Measurements from ENCODE around the gene INPP5D.

Gene INPP5D

DNA sequence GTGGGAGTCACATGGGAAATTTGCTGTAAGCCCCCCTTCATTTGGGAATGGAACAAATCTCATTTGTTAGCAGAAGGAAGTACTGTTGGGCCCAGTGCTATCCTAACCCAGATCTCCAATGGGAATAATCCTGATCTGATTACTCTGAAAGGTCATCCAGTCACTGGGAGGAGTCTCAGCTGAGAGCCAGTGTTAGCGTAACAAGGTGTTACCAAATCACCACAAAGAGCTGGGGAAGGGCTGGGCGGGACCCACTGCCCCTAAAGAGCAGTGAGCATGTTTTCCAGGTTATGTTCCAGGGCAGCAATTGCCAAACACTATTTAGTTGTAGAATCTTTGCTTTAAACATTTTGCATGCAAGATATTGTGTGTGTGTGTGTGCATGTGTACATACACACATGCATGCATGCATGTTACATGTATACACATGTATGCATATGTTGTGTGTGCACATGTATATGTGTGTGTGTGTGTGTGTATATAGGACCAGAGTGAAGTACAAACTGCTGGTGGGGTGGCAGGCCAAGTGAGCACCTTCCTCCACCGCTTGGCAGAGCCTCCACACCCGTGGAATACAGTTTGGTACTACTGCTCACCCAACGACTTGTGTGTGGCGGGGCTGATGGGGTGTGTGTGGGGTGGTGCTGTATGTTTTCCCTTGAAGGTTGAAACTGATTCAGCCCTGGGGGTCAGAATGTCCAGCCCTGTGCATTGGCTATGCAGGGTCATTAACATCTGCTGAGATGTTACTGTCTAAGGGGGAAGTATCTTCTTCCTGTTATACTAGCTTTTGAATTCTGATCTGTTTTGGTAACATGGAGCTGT lies 15.2 kb downstream of the INPP5D start:
- no peak for DNase-seq (ENCODE audit: low read depth in 1 of 2, low spot score in 1 of 2)

DNA sequence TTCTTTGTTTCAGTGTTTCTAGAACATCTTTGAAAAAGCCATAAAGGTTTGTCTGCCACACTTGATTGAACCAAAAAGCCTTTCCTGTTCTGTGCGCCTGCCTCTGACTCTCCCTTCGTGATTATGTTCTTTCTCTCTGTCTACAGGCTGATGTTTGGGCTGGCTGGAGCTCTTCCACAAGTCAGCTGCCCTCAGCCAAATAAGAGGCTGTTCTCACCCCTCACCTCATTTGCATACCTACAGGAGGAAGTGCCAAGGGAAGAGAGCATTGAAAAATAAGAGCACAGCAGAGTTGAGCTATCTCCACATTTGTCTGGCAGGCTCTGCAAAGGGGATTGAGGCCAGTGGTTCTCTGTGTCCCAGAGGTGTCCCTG lies 15.8 kb downstream of the INPP5D start:
- DNase-seq (ENCODE audit: low read depth in 1 of 2, low spot score in 1 of 2): no peak

DNA sequence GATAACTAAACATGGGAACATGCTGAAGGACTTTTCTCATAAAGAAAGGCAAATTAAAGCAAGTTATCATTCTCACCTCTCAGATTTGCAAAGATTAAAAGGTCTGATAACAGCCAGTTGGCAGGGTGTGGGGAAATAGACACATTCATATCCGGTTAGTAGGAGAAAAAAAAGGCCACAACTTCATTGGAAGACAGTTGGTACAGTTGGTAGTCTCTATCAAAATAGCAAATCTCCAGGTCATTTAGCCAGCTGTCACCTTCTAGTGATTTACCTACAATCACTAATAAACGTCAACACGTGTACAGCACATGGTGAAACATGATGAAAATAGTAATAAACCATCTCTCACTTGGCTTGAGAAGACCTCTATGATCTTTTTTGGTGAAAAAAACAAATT lies 16.6 kb downstream of the INPP5D start:
- DNase-seq (ENCODE audit: low read depth in 1 of 2, low spot score in 1 of 2): no peak

DNA sequence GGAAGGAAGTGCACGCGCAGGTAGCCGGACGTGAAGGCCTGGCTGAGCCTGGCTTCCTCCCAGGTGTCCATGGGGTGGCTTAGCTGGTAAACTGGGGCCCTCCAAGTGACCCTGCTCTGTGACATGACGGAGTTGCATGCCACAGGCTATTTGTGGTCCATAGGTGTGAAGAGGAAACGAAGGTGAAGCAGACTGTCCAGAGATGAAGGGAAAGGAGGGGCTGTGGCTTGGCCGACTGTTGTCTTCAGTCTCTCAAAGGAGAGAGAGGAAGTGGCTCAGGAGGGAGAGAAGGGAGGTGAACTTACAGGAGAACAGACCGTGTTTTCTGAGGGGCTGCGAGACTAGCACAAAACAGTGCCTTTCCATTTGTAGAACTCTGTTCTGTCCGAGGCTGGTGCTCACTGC lies 19.3 kb downstream of the INPP5D start:
- no peak for DNase-seq (ENCODE audit: low read depth in 1 of 2, low spot score in 1 of 2)

DNA sequence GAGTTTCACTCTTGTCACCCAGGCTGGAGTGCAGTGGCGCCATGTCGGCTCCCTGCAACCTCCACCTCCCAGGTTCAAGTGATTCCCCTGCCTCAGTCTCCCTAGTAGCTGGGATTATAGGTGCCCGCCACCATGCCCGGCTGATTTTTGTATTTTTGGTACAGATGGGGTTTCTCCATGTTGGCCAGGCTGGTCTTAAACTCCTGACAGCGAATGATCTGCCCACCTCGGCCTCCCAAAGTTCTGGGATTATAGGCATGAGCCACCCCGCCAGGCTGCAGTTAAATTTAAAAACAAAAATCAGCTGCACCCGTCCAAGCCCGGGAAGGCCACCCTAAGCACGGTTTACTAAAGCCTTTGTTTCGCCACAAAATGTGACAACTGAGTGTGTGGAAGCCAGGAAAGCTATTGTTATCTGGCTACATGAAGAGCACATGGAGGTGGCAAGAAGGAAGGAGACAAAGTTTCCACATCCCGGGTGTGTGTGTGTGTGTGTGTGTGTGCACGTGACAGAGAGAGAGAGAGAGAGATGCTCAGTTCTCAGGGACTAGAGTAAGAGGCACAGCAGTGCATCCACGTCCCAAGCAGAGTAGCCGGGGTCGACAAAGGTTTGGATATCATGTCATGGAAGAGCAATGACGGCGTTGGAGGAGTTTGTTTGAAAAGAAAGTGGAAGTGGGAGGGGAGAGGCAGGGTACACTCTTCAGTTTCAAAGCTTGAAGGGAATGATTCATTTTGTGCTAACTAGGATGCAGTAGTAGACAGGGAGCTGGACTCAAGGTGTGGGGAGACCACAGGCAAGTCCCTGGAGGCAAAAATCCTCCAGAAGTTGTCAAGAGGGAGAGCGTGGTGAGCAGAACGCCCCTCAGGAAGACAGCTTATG lies 20.1 kb downstream of the INPP5D start:
- no peak for DNase-seq (ENCODE audit: low read depth in 1 of 2, low spot score in 1 of 2)

DNA sequence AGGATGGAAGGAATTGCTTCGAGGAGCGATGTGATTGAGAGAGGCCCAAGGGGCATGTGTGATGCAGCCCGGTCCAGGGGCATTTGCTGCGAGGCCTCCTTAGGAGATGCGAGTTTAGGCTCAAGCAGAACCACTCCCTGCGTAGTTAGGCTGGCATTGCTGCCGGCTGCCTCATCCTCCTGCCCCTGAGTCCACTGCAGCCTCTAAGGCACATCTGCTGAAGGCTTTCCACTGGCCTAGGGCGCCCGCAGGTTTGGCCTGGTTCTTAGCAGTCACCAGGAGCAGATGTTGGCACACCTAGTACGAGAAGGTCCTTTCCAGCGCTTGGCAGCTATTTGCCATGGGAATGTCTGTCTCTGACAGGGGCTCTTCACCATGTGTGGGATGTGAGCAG lies 20.7 kb downstream of the INPP5D start:
- DNase-seq (ENCODE audit: low read depth in 1 of 2, low spot score in 1 of 2): no peak

DNA sequence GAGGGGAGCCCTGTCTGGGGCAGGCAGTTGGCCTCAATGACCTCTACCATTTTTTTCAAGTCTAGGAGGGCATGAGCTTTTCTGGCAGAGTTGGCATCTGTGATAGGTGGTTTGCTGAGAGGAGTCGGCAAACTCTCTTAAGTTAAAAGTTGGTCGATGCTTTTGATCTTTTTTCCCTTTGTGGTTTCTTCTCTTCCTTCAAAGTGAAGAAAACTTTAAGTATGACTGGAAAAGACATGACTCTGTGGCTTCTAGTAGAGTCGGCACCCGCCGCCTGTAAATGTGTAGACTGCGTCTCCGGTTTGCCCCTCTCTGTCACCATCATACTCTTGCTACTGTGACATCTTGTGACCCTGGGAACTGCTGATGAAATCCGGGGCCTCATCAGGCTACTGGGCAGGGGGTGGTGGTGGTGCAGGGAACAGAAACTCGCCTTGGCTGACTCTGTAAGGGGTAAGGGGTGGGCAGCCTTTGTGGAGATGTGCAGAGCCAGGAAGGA lies 21.1 kb downstream of the INPP5D start:
- DNase-seq (ENCODE audit: low read depth in 1 of 2, low spot score in 1 of 2): no peak

DNA sequence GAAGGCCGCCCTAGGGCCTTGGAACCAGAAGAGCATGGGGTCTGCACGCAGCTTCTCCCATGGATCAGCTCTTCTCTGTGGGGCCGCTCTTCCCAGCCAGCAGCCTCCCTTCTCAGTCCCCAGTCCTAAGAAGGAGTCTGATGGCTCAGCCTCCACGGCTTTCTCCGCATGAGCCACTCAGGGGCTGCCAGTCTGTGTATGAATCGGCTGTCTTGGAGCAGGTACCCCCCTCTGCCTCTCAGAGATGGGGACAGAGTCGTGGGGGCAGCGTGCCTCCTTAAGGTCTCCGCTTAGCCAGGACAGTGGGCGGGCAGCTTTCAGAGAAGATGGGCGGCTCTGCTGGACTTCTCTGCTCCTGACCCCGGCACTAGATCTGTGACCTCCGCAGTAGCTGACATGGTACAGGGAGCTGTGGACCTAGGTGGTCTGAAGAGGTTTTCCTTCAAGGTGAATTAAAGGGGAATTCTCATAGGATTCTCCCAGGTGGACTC lies 21.6 kb downstream of the INPP5D start:
- DNase-seq (ENCODE audit: low read depth in 1 of 2, low spot score in 1 of 2): no peak

DNA sequence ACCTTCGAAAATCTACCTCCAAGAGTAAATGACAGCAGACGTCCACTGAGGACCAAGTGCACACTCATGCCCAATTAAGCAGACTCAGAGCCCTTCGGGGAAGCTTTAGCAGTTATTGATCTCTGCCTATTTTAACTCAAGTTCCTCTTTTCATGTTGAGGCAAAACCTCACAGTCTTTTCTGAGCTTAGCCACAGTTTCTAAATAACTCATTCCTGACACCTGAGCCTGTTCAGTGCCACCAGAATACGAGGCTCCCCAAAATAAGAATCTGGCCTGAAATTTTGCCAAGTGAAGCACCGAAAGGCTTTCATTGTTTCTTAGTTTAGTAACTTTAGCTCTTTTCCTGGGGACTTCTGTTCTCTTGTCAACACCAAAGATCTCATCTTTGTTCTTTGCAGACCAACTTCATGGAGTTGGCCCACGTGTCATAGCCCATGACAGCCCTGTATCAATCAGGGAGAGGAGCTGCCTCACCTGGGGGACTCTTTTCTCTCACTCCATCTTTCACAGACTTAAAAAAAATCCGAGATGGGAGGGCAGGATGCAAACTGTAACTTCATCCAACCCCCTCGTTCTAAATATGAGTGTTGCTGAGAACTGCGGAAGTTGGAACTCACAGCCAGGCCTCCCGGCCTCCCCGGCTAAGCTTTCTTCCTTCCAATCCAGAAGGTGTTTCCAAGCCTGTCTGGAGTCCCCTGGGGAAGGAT lies 22.2 kb downstream of the INPP5D start:
- no peak for DNase-seq (ENCODE audit: low read depth in 1 of 2, low spot score in 1 of 2)

DNA sequence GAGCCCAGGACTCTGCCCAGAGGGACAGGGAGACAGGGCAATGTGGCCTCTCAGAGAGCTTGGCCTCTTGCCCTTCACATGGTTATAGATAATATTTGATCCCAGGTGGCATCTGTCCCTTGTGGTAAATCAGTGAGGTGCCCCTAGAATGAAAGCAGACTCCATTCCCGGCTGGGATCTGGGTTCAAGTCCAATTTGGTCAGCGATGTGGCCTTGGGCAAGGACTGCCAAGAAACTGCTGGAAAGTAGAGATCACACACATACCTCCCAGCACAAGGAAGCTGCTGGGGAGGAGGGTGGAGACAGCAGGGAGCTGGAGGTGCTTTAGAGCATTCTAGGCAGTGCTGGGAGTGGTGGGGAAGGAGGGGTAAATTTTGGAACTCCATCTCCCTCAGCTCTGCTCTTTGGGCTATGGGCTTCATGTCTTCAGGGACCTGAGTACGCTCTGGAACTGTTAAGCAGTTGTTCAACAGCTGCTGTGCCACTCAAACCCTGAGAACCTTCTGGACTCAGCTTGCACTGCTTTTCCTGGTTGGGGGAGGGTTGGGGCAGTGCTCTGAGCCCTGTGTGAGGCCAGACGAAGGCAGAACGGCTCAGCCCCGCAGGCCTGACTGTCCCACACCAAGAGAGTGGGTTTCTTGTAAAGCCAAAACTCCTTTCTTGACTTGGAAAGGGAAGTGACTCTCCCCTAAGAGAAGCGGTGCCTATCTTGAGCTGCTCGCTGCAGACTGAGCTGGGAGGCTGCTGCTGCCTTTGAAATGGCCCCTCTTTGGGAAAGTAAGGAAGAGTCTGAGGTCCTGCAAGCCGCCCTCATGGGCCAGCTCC lies 23.0 kb downstream of the INPP5D start:
- no peak for DNase-seq (ENCODE audit: low read depth in 1 of 2, low spot score in 1 of 2)

DNA sequence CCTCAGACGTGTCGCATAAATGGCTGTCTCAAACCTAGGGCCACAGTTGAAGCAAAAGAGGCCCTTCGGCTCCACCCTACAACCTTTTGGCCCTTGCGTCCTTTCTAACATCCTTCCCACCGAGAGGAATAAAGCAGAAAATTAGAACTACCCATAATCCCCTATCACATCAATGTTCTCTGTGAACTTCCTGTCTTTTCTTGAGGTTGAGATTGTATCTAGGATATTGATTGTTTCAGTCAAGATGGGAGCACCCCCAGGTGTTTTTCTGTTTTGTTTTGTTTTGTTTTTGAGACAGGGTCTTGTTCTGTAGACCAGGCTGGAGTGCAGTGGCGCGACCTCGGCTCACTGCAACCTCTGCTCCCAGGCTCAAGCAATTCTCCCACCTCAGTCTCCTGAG lies 23.6 kb downstream of the INPP5D start:
- no peak for DNase-seq (ENCODE audit: low read depth in 1 of 2, low spot score in 1 of 2)

DNA sequence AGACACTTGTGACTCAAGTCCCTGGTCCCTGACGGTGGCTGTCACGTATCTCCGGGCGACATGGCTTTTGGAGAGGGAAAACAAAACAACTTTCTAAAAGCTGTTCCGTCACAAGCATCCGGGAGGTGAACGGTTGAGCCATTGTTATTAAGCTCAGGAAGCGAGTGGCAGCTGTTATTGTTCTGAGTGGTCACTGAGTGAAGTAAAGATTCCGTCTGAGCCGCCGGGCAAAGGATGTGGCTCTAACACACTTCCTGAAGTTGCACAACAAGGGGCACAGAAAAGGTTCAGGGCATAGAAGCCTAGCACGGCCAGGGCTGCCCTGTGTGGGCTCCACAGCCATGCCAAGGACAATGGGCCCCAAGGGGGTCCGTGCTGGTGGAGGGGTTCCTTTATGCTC lies 24.3 kb downstream of the INPP5D start:
- DNase-seq (ENCODE audit: low read depth in 1 of 2, low spot score in 1 of 2): no peak

DNA sequence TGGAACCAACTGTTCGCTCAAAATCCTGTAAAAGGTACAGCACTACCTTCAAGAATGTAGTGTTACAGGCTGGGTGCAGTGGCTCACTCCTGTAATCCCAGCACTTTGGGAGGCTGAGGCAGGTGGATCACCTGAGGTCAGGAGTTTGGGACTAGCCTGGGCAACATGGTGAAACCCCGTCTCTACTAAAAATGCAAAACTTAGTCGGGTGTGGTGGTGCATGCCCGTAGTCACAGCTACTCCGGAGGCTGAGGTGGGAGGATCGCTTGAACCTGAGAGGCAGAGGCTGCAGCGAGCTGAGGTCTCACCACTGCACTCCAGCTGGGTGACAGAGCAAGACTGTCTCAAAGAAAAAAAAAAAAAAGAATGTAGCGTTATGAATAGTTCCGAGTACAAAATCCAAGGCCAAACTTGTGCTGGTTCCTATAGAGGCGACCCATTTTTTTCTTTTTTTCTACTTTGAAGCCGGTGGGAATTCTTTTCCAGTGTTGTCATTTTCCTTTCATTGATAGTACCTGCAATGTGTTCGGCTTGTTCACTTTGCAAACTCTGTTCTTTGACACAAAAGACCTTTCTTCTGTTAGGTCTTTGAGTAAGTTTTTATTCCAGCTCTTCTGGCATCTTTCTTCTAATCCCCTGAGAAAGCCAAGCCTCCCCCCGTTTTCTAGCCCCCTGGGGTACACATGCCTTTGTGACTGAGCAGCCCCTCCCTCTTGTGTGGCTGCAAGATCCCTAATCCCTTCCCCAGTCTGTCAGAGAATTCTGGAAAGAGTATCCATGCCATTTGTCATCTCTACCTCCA lies 25.1 kb downstream of the INPP5D start:
- DNase-seq (ENCODE audit: low read depth in 1 of 2, low spot score in 1 of 2): no peak

DNA sequence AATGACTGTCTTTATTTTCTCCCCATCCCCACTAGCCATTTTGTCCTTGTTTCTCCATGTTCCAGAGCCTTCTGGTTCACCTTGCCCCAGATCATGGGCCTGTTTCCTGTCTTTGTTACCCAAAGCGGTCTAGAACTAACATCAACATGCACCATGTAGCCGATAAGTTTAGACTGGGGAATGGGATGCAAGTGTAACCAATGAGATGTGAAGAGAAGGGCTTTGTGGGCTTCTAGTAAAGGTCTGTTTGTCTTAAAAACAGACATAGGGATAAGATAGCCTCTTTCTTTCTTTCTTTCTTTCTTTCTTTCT lies 25.7 kb downstream of the INPP5D start:
- no peak for DNase-seq (ENCODE audit: low read depth in 1 of 2, low spot score in 1 of 2)

DNA sequence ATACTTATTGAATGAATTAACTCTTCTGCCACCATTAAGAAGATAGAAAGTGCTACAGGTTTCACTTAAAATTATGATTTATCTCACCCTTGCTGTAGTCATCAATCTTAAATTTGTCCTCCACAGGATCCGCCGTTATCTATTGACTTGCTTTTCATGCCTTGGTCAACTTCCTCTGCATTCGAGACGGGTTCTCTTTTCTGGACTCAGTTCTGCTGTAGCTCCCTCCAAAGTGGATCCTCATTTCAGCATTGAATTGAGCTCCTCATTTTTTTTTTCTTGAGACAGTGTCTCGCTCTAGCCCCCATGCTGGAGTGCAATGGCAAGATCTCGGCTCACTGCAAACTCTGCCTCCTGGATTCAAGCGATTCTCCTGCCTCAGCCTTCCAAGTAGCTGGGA lies 27.6 kb downstream of the INPP5D start:
- no peak for DNase-seq (ENCODE audit: low read depth in 1 of 2, low spot score in 1 of 2)

DNA sequence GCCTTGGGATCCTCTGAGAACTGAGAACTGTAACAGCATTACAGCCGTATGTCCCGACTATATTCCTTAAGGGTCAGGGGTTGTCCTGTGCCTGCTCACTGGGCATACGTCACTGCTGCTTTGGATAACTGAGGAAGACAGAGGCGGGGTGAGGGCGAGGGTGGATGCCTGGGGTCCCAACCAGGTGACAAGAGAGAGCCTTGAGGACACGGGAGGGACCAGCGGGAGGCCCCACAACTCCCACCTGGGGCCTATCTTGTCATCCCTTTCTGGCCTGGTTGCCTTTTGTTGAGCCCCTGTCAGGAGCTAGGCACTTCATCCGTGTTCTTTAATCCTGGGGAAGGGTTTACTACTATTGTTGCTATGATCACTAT lies 28.8 kb downstream of the INPP5D start:
- no peak for DNase-seq (ENCODE audit: low read depth in 1 of 2, low spot score in 1 of 2)

DNA sequence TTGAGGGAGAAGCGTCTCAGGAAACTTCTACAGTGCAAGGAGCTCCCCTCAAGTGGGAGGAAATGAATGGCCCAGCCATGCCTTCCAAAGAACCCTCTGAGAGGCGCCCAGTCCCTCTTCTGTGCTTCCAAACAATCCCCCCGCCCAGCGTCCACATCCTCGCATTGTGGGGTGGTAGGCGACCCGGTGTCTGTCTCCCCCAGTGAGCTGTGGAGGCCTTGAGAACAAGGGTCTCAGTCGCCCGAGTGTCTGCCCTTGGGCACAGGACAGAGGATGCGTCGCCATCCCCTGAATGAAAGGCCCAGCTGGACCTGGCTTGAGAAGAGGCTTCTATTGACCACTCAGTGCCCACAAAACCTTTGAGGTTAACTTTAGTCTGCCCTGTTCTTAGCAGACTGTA lies 29.7 kb downstream of the INPP5D start:
- no peak for DNase-seq (ENCODE audit: low read depth in 1 of 2, low spot score in 1 of 2)

DNA sequence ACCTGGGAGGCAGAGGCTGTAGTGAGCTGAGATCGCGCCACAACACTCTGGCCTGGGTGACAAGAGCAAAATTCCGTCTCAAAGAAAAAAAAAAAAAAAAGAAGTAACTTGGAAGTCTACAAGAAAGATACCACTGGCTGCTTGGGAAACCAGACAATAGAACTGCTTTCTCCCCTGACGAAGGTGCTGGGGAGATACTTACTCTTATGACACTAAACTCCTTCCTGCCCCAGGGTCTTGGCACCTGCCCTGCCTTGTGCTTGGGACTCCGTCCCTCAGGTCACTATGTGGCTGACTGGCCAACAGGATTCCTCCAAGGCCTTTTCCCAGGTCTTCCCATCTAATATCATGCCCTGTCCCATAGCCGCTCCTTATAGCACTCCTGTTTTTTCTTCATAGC lies 30.7 kb downstream of the INPP5D start:
- DNase-seq (ENCODE audit: low read depth in 1 of 2, low spot score in 1 of 2): no peak

DNA sequence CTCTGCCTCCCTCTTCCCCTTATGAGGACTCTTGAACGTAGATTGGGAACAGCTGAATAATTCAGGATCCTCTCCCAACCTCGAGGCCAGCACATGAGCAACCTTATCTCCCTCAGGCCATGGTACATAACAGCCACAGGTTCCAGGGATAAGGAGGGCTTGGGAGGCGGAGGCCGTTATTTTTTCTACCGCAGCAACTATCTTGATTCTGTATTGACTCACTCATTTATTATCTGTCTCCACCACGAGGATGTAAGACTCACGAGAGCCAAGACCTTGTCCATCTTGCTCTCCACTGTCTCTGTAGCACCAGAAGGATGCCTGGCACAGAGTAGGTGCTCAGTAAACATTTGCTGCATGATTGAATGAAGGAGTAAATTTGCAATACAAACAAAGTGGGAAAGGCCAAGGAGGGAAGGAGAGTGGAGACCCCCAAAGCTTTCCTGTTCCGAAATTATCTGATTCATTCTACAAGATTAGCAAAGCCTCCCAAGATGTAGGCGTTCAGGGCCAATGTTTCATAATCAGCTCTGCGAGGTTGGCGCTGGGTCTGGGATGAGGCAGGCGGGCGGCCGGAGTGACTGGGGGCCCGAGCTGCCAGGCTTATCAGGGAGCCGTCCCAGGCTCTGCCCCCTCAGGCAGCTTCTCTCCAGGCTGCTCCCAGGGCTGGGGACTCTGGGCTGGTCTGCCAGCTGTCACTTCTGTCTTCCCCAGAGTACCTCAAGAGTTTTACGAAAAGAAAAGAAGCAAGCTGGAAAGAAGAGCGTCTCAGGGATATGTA lies 31.6 kb downstream of the INPP5D start:
- DNase-seq (ENCODE audit: low read depth in 1 of 2, low spot score in 1 of 2): no peak
